K562 (cell line): ENCODE results near the gene HSBP1L1. TPM values are rescaled to one million over a fixed set of nuclear protein-coding genes. Genes with fewer than 3 reads are reported as not detected.

Source experiments
- CREB1 ChIP-seq, 2 experiments: sonication (generic) in 1 of 2; formaldehyde crosslinking in 1 of 2; IDR thresholded peaks; 2 replicates each; pipeline versions ENCODE4 v1.6.1 to v1.8.0; 2012 to 2022; ENCODE audit warnings: inconsistent platforms in 1 of 2, mild to moderate bottlenecking in 1 of 2, missing genetic modification reagents in 1 of 2, moderate library complexity in 1 of 2
- GATAD2A ChIP-seq: fragments of 450-650 bp; IDR thresholded peaks from 2 replicates; pipeline ENCODE4 v1.6.1; 2017
- GTF2E2 ChIP-seq: fragments of 200-800 bp; sonication (Bioruptor generic); IDR thresholded peaks from 2 replicates; pipeline ENCODE4 v1.6.1; 2016; ENCODE audit warnings: missing genetic modification characterization, missing compliant biosample characterization
- HDGF ChIP-seq: fragments of 450-650 bp; IDR thresholded peaks from 2 replicates; pipeline ENCODE4 v1.6.1; 2016
- HSF4 ChIP-seq: fragments of 250-450 bp; sonication (Bioruptor Pico); IDR thresholded peaks from 2 replicates; pipeline ENCODE4 v2.1.2; 2022; ENCODE audit warnings: mild to moderate bottlenecking, moderate library complexity, borderline replicate concordance
- KDM4B ChIP-seq, 2 experiments: fragments of 450-650 bp in 1 of 2; sonication (generic) in 1 of 2; IDR thresholded peaks; 2 replicates each; pipeline ENCODE4 v1.6.1; 2016 to 2017; ENCODE audit warnings: borderline replicate concordance in 2 of 2, antibody characterized with exemption in 1 of 2, low read depth in 1 of 2, mild to moderate bottlenecking in 1 of 2
- LCOR ChIP-seq: sonication (generic); formaldehyde crosslinking; IDR thresholded peaks from 2 replicates; pipeline ENCODE4 v1.8.0; 2022; ENCODE audit warnings: mild to moderate bottlenecking, missing genetic modification reagents
- MAFG ChIP-seq: fragments of 450-650 bp; conservative IDR thresholded peaks from 2 replicates; pipeline ENCODE4 v1.6.1; 2016; ENCODE audit warnings: missing genetic modification characterization, missing compliant biosample characterization
- MAFK ChIP-seq: IDR thresholded peaks from 2 replicates; pipeline ENCODE4 v1.6.1; 2011; ENCODE audit warnings: low read length, improper control_type of control experiment
- NR2C1 ChIP-seq, 2 experiments: fragments of 450-650 bp; IDR thresholded peaks; 2 replicates each; pipeline ENCODE4 v1.6.1; 2017; ENCODE audit warnings: mild to moderate bottlenecking in 2 of 2, antibody characterized with exemption in 1 of 2, inconsistent platforms in 1 of 2, missing compliant biosample characterization in 1 of 2, missing genetic modification characterization in 1 of 2
- PCBP2 ChIP-seq: fragments of 200-400 bp; formaldehyde crosslinking; IDR thresholded peaks from 2 replicates; pipeline ENCODE4 v1.6.1; 2018; ENCODE audit warnings: low read length, low read depth, mild to moderate bottlenecking, moderate library complexity; ENCODE audit not compliant: poor library complexity, severe bottlenecking
- TCF7L2 ChIP-seq: fragments of 150-350 bp; IDR thresholded peaks from 2 replicates; pipeline ENCODE4 v1.6.1; 2016; ENCODE audit warnings: low read depth, mild to moderate bottlenecking, low read length, moderate library complexity
- polyA plus RNA-seq, 8 experiments: library from polyadenylated mRNA; depleted of rRNA in 4 of 8; stranded (reverse) in 5 of 8; unstranded in 3 of 8; fragments of >200 nt; fragmentation: Nextera tagmentation in 2 of 8; fragmentation: Illumina TruSeq in 1 of 8; extraction: Ambion mirVana in 2 of 8; extraction: Trizol in 1 of 8; gene quantifications; 2 replicates each; pipeline versions ENCODE4 v1.2.1 to v1.2.3, GENCODE V29; 2011 to 2014; ENCODE audit warnings: inconsistent platforms in 1 of 8, missing spikeins in 1 of 8
- total RNA-seq, 7 experiments: library from RNA; depleted of rRNA in 6 of 7; stranded (reverse); fragments of >200 nt in 6 of 7; fragmentation: Illumina TruSeq in 2 of 7; extraction: Trizol in 2 of 7; gene quantifications; 2 replicates each; pipeline versions ENCODE4 v1.2.1 to v1.2.3, GENCODE V29; 2011 to 2021; ENCODE audit warnings: low replicate concordance in 1 of 7
- TF ChIP-seq, protein P1 (sequence below): sonication (generic); formaldehyde crosslinking; IDR thresholded peaks from 2 replicates; pipeline ENCODE4 v1.8.1; 2023; ENCODE audit warnings: mild to moderate bottlenecking, missing genetic modification reagents
- TF ChIP-seq, protein P2 (sequence below): fragments of 250-450 bp; sonication (Bioruptor Pico); IDR thresholded peaks from 2 replicates; pipeline ENCODE4 v1.8.0; 2022; ENCODE audit warnings: inconsistent platforms
- TF ChIP-seq, protein P3 (sequence below), 3 experiments: fragments of 200-800 bp in 1 of 3; fragments of 250-450 bp in 1 of 3; fragments of 450-650 bp in 1 of 3; sonication (Bioruptor Pico) in 1 of 3; sonication (Bioruptor generic) in 1 of 3; formaldehyde crosslinking in 1 of 3; IDR thresholded peaks; 2 replicates each; pipeline versions ENCODE4 v1.6.1 to v1.8.0; 2016 to 2022; ENCODE audit warnings: mild to moderate bottlenecking in 2 of 3, missing genetic modification characterization in 2 of 3, missing compliant biosample characterization in 1 of 3, moderate library complexity in 1 of 3

HSBP1L1 gene
- total and polyA plus RNA-seq, 9 of the 15 experiments (the other 6 are each of a cell fraction or from before 2014, with no cell fraction given): 0.24 to 0.36 TPM; not detected in 7

DNA sequence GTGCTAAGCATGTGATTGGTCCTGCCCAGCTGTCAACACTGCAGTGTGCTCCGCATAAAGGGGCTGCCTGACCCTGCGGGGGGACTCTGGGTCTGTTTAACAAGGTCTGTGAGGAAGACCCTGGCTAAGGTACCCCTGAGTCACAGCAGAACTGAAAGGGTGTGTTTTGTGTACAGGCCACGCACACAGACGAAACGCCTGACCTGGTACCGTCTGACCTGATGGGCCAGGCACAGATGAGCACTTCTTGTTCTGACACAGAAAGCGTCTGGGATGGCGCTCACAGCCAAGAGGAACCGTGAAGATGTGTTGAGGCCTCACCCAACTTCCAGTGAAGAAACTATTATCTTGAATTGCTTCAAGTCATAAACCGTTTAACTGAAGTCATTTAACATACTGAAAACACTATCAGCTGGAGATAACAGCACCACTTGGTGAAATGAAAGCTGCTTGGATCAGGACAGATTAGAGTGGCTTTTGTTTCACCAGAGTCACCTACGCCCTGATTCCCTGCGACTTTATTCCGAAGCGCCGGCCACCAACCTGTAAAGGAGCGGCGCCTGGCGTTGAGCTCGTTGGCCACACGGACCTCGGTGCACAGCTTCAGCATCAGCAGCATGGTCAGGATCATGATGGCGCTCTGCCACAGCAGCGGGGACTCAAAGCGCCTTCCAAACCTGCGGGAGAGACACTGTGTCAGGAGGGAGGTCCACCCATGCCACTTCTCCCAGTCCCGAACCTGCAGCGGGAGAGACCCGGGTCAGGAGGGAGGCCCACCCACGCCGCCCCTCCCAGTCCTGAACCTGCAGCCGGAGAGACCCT is 21.4 kb upstream of the HSBP1L1 start (continued):
- TF ChIP-seq GATAD2A (no peak), KDM4B (IDR thresholded peaks at IDR 0.05; ENCODE audit: borderline replicate concordance in 2 of 2, low read depth in 1 of 2) (no peak), TCF7L2 (no peak), NR2C1 (IDR thresholded peaks at IDR 0.05) (no peak), NR2C1 (tag; IDR thresholded peaks at IDR 0.05) (no peak), HDGF (no peak), MAFK (no peak), HSF4 (CRISPR knock-in tag) (no peak), LCOR (CRISPR knock-in tag) (no peak), MAFG (tag) (no peak), CREB1 (IDR thresholded peaks at IDR 0.05) (no peak), CREB1 (CRISPR knock-in tag; IDR thresholded peaks at IDR 0.05) (no peak), GTF2E2 (no peak), PCBP2 (no peak)
- TF ChIP-seq, protein P1, sequence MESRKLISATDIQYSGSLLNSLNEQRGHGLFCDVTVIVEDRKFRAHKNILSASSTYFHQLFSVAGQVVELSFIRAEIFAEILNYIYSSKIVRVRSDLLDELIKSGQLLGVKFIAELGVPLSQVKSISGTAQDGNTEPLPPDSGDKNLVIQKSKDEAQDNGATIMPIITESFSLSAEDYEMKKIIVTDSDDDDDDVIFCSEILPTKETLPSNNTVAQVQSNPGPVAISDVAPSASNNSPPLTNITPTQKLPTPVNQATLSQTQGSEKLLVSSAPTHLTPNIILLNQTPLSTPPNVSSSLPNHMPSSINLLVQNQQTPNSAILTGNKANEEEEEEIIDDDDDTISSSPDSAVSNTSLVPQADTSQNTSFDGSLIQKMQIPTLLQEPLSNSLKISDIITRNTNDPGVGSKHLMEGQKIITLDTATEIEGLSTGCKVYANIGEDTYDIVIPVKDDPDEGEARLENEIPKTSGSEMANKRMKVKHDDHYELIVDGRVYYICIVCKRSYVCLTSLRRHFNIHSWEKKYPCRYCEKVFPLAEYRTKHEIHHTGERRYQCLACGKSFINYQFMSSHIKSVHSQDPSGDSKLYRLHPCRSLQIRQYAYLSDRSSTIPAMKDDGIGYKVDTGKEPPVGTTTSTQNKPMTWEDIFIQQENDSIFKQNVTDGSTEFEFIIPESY (CRISPR knock-in tag): peak; percentile 49; the same call in 1 of the 2 replicates
- TF ChIP-seq, protein P2, sequence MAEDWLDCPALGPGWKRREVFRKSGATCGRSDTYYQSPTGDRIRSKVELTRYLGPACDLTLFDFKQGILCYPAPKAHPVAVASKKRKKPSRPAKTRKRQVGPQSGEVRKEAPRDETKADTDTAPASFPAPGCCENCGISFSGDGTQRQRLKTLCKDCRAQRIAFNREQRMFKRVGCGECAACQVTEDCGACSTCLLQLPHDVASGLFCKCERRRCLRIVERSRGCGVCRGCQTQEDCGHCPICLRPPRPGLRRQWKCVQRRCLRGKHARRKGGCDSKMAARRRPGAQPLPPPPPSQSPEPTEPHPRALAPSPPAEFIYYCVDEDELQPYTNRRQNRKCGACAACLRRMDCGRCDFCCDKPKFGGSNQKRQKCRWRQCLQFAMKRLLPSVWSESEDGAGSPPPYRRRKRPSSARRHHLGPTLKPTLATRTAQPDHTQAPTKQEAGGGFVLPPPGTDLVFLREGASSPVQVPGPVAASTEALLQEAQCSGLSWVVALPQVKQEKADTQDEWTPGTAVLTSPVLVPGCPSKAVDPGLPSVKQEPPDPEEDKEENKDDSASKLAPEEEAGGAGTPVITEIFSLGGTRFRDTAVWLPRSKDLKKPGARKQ (CRISPR knock-in tag): no peak
- TF ChIP-seq, protein P3, sequence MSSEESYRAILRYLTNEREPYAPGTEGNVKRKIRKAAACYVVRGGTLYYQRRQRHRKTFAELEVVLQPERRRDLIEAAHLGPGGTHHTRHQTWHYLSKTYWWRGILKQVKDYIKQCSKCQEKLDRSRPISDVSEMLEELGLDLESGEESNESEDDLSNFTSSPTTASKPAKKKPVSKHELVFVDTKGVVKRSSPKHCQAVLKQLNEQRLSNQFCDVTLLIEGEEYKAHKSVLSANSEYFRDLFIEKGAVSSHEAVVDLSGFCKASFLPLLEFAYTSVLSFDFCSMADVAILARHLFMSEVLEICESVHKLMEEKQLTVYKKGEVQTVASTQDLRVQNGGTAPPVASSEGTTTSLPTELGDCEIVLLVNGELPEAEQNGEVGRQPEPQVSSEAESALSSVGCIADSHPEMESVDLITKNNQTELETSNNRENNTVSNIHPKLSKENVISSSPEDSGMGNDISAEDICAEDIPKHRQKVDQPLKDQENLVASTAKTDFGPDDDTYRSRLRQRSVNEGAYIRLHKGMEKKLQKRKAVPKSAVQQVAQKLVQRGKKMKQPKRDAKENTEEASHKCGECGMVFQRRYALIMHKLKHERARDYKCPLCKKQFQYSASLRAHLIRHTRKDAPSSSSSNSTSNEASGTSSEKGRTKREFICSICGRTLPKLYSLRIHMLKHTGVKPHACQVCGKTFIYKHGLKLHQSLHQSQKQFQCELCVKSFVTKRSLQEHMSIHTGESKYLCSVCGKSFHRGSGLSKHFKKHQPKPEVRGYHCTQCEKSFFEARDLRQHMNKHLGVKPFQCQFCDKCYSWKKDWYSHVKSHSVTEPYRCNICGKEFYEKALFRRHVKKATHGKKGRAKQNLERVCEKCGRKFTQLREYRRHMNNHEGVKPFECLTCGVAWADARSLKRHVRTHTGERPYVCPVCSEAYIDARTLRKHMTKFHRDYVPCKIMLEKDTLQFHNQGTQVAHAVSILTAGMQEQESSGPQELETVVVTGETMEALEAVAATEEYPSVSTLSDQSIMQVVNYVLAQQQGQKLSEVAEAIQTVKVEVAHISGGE (CRISPR knock-in tag; IDR thresholded peaks at IDR 0.05): no peak
